Measurements from ENCODE around the gene ABT1.

Gene ABT1

GRCh38 chr6:26571592-26572296, 25.0 kb upstream of the ABT1 start:
- no peak for DNase-seq (ENCODE audit: low read depth, low spot score)

GRCh38 chr6:26575494-26575939, 21.2 kb upstream of the ABT1 start:
- DNase-seq (ENCODE audit: low read depth, low spot score) = no peak

- DNase-seq (ENCODE audit: low read depth, low spot score) = no peak
Observed at GRCh38 chr6:26576407-26576843, 20.3 kb upstream of the ABT1 start.

GRCh38 chr6:26576929-26577719, 19.6 kb upstream of the ABT1 start:
- DNase-seq (ENCODE audit: low read depth, low spot score) = no peak

- DNase-seq (ENCODE audit: low read depth, low spot score) = no peak
Observed at GRCh38 chr6:26577720-26578072, 19.1 kb upstream of the ABT1 start.

- DNase-seq (ENCODE audit: low read depth, low spot score) = no peak
Observed at GRCh38 chr6:26578279-26578678, 18.5 kb upstream of the ABT1 start.

- DNase-seq (ENCODE audit: low read depth, low spot score) = no peak
Observed at GRCh38 chr6:26578741-26579140, 18.0 kb upstream of the ABT1 start.

GRCh38 chr6:26581164-26581915, 15.4 kb upstream of the ABT1 start:
- no peak for DNase-seq (ENCODE audit: low read depth, low spot score)

GRCh38 chr6:26588965-26589364, 7.8 kb upstream of the ABT1 start:
- DNase-seq (ENCODE audit: low read depth, low spot score) = no peak

GRCh38 chr6:26592649-26593048, 4.1 kb upstream of the ABT1 start:
- DNase-seq (ENCODE audit: low read depth, low spot score) = no peak

GRCh38 chr6:26593278-26594130, 3.2 kb upstream of the ABT1 start:
- DNase-seq (ENCODE audit: low read depth, low spot score) = no peak

GRCh38 chr6:26594131-26594498, 2.6 kb upstream of the ABT1 start:
- DNase-seq (ENCODE audit: low read depth, low spot score) = no peak

GRCh38 chr6:26594730-26595632, 1.8 kb upstream of the ABT1 start:
- DNase-seq (ENCODE audit: low read depth, low spot score) = no peak

GRCh38 chr6:26595669-26596269, 984 bp upstream of the ABT1 start:
- peak; percentile 70 for DNase-seq (ENCODE audit: low read depth, low spot score)

GRCh38 chr6:26597389-26597766, 625 bp downstream of the ABT1 start:
- no peak for DNase-seq (ENCODE audit: low read depth, low spot score)

GRCh38 chr6:26597821-26598220, 1.1 kb downstream of the ABT1 start:
- DNase-seq (ENCODE audit: low read depth, low spot score) = no peak

GRCh38 chr6:26598267-26598666, 1.5 kb downstream of the ABT1 start:
- DNase-seq (ENCODE audit: low read depth, low spot score) = no peak

GRCh38 chr6:26599134-26599533, 2.4 kb downstream of the ABT1 start:
- no peak for DNase-seq (ENCODE audit: low read depth, low spot score)

- no peak for DNase-seq (ENCODE audit: low read depth, low spot score)
Observed at GRCh38 chr6:26599591-26599990, 2.8 kb downstream of the ABT1 start.

GRCh38 chr6:26600759-26601158, 4.0 kb downstream of the ABT1 start:
- DNase-seq (ENCODE audit: low read depth, low spot score) = no peak

Measured in smooth muscle cell of the brain vasculature (primary cell).